NCI-H510A (cell line): ENCODE measurements around the gene SERTM2.

Source experiments
- DNase-seq: peaks from one replicate; lab custom pipeline; 2025; lab: John Stamatoyannopoulos, UW

Gene SERTM2

DNA sequence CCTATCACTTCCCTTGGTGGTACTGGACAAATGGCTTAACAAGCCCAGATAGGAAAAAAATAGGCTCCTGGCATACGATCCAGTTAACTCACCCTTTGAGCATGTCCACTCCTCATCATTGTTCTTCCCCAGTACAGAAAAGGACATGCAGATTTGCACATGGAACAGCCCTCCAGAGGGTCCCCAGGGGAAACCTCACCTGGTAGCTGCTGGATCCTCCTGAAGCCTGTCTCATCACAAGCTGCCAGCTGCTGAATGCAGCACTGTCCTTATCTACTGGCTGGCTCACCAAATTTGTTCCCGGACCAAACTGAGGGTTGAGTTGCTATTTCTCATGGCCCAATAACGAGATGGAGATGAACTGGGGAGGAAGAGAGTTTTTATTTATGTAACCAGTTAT is 49.4 kb downstream of the SERTM2 start:
- DNase-seq = no peak

DNA sequence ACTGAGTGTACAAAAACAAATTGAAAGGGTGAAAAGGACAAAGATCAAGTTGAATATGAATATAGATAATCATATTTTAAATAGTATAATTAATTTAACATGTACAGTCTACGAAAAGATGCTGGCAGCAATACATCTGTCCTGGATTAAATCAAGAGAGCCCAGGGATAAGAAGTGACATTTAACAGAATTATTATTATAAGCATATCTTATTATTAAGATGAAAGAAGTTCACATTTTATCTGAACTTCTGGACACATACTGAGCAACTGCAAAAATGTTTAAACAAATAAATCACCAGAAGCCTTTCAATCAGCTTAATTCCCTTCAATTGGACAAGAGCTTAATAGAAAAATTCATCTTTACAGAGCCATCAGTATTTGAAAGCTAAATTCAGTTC is 50.4 kb downstream of the SERTM2 start:
- no peak for DNase-seq

GRCh38 chrX:111567542-111568255 is 56.3 kb downstream of the SERTM2 start:
- DNase-seq = no peak

- no peak for DNase-seq
Observed at GRCh38 chrX:111568354-111568753, 56.9 kb downstream of the SERTM2 start.

DNA sequence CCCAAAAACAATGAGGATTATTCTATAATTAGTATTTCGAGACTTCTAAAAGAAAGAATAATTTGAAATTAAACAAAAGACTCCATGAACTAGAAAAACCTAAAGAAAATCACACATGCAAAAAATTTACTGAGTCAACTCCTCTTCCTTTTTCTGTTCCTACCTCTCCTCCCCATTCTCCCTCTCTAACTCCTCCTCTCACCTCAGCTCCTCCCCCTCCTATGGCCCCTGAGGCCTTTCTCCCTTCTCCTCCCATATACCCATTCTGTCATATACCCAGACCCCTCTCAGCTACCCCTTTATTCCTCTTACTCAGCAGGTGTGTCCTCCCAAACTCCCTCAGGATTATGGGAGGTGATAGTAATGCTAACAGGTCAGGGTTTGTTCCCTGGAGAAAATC is 57.4 kb downstream of the SERTM2 start:
- DNase-seq = no peak
